K562 (cell line): ENCODE measurements around the gene BRAT1. TPM values are rescaled to one million over a fixed set of nuclear protein-coding genes. Genes with fewer than 3 reads are reported as not detected.

Experiments used
- ATAC-seq: fragments of 200-7000 bp; cut with Tn5 transposase; 3 replicates; pipeline ENCODE4 v1.9.1; 2020; ENCODE audit warnings: moderate library complexity
- BruUV-seq: library from RNA; stranded (reverse); fragments of 400-500 nt; replicated peaks from 2 replicates; lab custom pipeline; 2021; lab: Mats Ljungman, UMichigan
- CTCF ChIA-PET: fragments of 300-600 bp; formaldehyde crosslinking; extraction: SDS; loops from one replicate; lab custom pipeline; 2021; ENCODE audit warnings: low intra/inter-chr PET ratio; lab: Yijun Ruan, JAX
- POLR2A ChIA-PET: fragments of 300-600, 350-650 bp; sonication (Branson Sonifier 250); formaldehyde crosslinking; extraction: SDS; loops from one replicate; lab custom pipeline; 2021; ENCODE audit warnings: antibody characterized with exemption, inconsistent platforms; lab: Yijun Ruan, JAX
- DNase-seq, 4 experiments: peaks; one replicate each; pipeline versions ENCODE4 v3.0.0 to v3.0.0-alpha.2; 2011 to 2018; ENCODE audit warnings: low spot score in 3 of 4, mixed read lengths in 3 of 4; ENCODE audit errors: extremely low read depth in 1 of 4
- FAIRE-seq: peaks from 2 replicates; lab custom pipeline; 2011; peaks lifted over from hg19 to GRCh38; lab: Jason Lieb, UNC
- H2AFZ ChIP-seq: 2 replicates; pipeline ENCODE4 v1.6.0; 2011; ENCODE audit warnings: low read depth, low read length, control low read depth, inconsistent platforms
- H3K27ac ChIP-seq: fragments of 200-600 bp; 3 replicates; pipeline ENCODE4 v1.8.0; 2011; ENCODE audit warnings: low read depth, mild to moderate bottlenecking, control low read depth, inconsistent platforms, low read length, moderate library complexity, mixed read lengths; ENCODE audit errors: extremely low read depth
- H3K27me3 ChIP-seq, 2 experiments: fragments of 300-600 bp in 1 of 2; 2 replicates in 1 of 2; 3 replicates in 1 of 2; pipeline versions ENCODE4 v1.6.0 to v1.8.0; 2011; ENCODE audit warnings: inconsistent platforms in 2 of 2, low read length in 2 of 2, mild to moderate bottlenecking in 1 of 2, mixed read lengths in 1 of 2, moderate library complexity in 1 of 2; ENCODE audit not compliant: control insufficient read depth in 2 of 2, insufficient read depth in 2 of 2
- H3K36me3 ChIP-seq: fragments of 300-600 bp; 3 replicates; pipeline ENCODE4 v1.8.0; 2011; ENCODE audit warnings: mild to moderate bottlenecking, low read length, inconsistent platforms; ENCODE audit not compliant: control insufficient read depth, insufficient read depth
- H3K4me1 ChIP-seq, 2 experiments: fragments of 200-600 bp in 1 of 2; replicated peaks in 1 of 2; 2 replicates in 1 of 2; 3 replicates in 1 of 2; pipeline versions ENCODE4 v1.5.1 to v1.8.0; 2011; ENCODE audit warnings: inconsistent platforms in 2 of 2, low read length in 2 of 2, mild to moderate bottlenecking in 1 of 2, mixed read lengths in 1 of 2, moderate library complexity in 1 of 2; ENCODE audit not compliant: control insufficient read depth in 2 of 2, insufficient read depth in 2 of 2
- H3K4me2 ChIP-seq: 2 replicates; pipeline ENCODE4 v1.6.1; 2011; ENCODE audit warnings: low read length, control low read depth, inconsistent platforms, mixed read lengths; ENCODE audit not compliant: insufficient read depth
- H3K4me3 ChIP-seq: fragments of 200-600 bp; sonication (generic), shearing (Covaris generic); 2 replicates; pipeline ENCODE4 v1.5.1; 2016; ENCODE audit warnings: control low read depth, inconsistent platforms
- H3K79me2 ChIP-seq: fragments of 200-600 bp; 3 replicates; pipeline ENCODE4 v1.8.0; 2011; ENCODE audit warnings: low read length, inconsistent platforms; ENCODE audit not compliant: control insufficient read depth, insufficient read depth
- H3K9ac ChIP-seq, 2 experiments: 2 replicates each; pipeline versions ENCODE4 v1.6.0 to v1.6.1; 2011; ENCODE audit warnings: low read depth in 2 of 2, low read length in 2 of 2, control low read depth in 1 of 2, inconsistent platforms in 1 of 2, mild to moderate bottlenecking in 1 of 2, mixed read lengths in 1 of 2; ENCODE audit not compliant: insufficient read depth in 1 of 2
- H3K9me1 ChIP-seq: one replicate; pipeline ENCODE4 v1.6.0; 2011; ENCODE audit warnings: inconsistent platforms, mild to moderate bottlenecking, low read length, moderate library complexity; ENCODE audit not compliant: control insufficient read depth, insufficient read depth
- H3K9me3 ChIP-seq: replicated peaks from 2 replicates; pipeline ENCODE4 v1.5.1; 2011; ENCODE audit warnings: low read depth, low read length, inconsistent platforms; ENCODE audit not compliant: control insufficient read depth, insufficient read depth
- H4K20me1 ChIP-seq: replicated peaks from 2 replicates; pipeline ENCODE4 v1.6.1; 2011; ENCODE audit warnings: low read length, inconsistent platforms, mixed read lengths; ENCODE audit not compliant: control insufficient read depth, insufficient read depth
- ATF6 ChIP-seq: sonication (generic); formaldehyde crosslinking; IDR thresholded peaks from 2 replicates; pipeline ENCODE4 v1.4.0; 2020; ENCODE audit warnings: mild to moderate bottlenecking, missing genetic modification reagents
- MCM3 ChIP-seq: fragments of 450-650 bp; IDR thresholded peaks from 2 replicates; pipeline ENCODE4 v1.6.1; 2016
- MITF ChIP-seq: IDR thresholded peaks from 2 replicates; pipeline ENCODE4 v1.6.1; 2014; ENCODE audit warnings: antibody characterized with exemption
- MXI1 ChIP-seq: IDR thresholded peaks from 2 replicates; pipeline ENCODE4 v1.6.1; 2011; ENCODE audit warnings: low read depth, mild to moderate bottlenecking, improper control_type of control experiment, low read length
- MYBL2 ChIP-seq, 2 experiments: fragments of 450-650 bp in 1 of 2; sonication (generic) in 1 of 2; formaldehyde crosslinking in 1 of 2; IDR thresholded peaks; 2 replicates each; pipeline versions ENCODE4 v1.6.1 to v1.8.1; 2017 to 2022; ENCODE audit warnings: borderline replicate concordance in 1 of 2, inconsistent platforms in 1 of 2, low read depth in 1 of 2, mild to moderate bottlenecking in 1 of 2, missing genetic modification reagents in 1 of 2, moderate library complexity in 1 of 2
- POLR3G ChIP-seq: IDR thresholded peaks from 2 replicates; pipeline ENCODE4 v1.6.1; 2011; ENCODE audit not compliant: insufficient read length, insufficient replicate concordance; ENCODE audit errors: extremely low read depth
- TEAD4 ChIP-seq, 2 experiments: sonication (generic) in 1 of 2; formaldehyde crosslinking in 1 of 2; IDR thresholded peaks; 2 replicates each; pipeline versions ENCODE4 v1.6.1 to v1.8.0; 2012 to 2022; ENCODE audit warnings: borderline replicate concordance in 1 of 2, inconsistent platforms in 1 of 2, low read length in 1 of 2, mild to moderate bottlenecking in 1 of 2, missing genetic modification reagents in 1 of 2
- XRCC4 ChIP-seq: IDR thresholded peaks from one replicate; pipeline ENCODE4 v1.6.1; 2011; ENCODE audit not compliant: insufficient read depth, insufficient read length; ENCODE audit errors: extremely low read depth
- XRCC5 ChIP-seq: fragments of 200-400 bp; formaldehyde crosslinking; IDR thresholded peaks from 2 replicates; pipeline ENCODE4 v1.6.1; 2017; ENCODE audit warnings: low read depth, mild to moderate bottlenecking, low read length
- ZC3H4 ChIP-seq: sonication (generic); formaldehyde crosslinking; IDR thresholded peaks from 2 replicates; pipeline ENCODE4 v1.9.0; 2021; ENCODE audit warnings: missing genetic modification reagents, borderline replicate concordance
- ZNF408 ChIP-seq: fragments of 250-450 bp; sonication (Bioruptor Pico); IDR thresholded peaks from 2 replicates; pipeline ENCODE4 v1.4.0; 2020; ENCODE audit warnings: low read depth, mild to moderate bottlenecking, moderate library complexity
- ZNF518B ChIP-seq: fragments of 250-450 bp; sonication (Bioruptor Pico); IDR thresholded peaks from 2 replicates; pipeline ENCODE4 v1.5.0; 2021; ENCODE audit warnings: mild to moderate bottlenecking, moderate library complexity
- WGBS: fragments of 100-300 bp; shearing (Covaris generic); methylation state at CpG from one replicate; pipeline ENCODE4 v1.1.6; 2016; ENCODE audit warnings: low coverage, mixed read lengths; ENCODE audit not compliant: insufficient coverage; ENCODE audit errors: missing lambda C conversion rate; 5-methylcytosine and 5-hydroxymethylcytosine counted together
- in situ Hi-C: fragments of 300-500 bp; cut with MboI; formaldehyde crosslinking; loops from 4 replicates; pipeline ENCODE4 v1.15.0; 2018; ENCODE audit warnings: inconsistent platforms, mixed read lengths
- intact Hi-C: fragments of 100-400 bp; cut with micrococcal nuclease; formaldehyde crosslinking; loops from 2 replicates; pipeline ENCODE4 v1.14.2; 2022
- polyA plus RNA-seq, 8 experiments: library from polyadenylated mRNA; depleted of rRNA in 4 of 8; stranded (reverse) in 5 of 8; unstranded in 3 of 8; fragments of >200 nt; fragmentation: Nextera tagmentation in 2 of 8; fragmentation: Illumina TruSeq in 1 of 8; extraction: Ambion mirVana in 2 of 8; extraction: Trizol in 1 of 8; gene quantifications; 2 replicates each; pipeline versions ENCODE4 v1.2.1 to v1.2.3, GENCODE V29; 2011 to 2014; ENCODE audit warnings: inconsistent platforms in 1 of 8, missing spikeins in 1 of 8
- total RNA-seq, 7 experiments: library from RNA; depleted of rRNA in 6 of 7; stranded (reverse); fragments of >200 nt in 6 of 7; fragmentation: Illumina TruSeq in 2 of 7; extraction: Trizol in 2 of 7; gene quantifications; 2 replicates each; pipeline versions ENCODE4 v1.2.1 to v1.2.3, GENCODE V29; 2011 to 2021; ENCODE audit warnings: low replicate concordance in 1 of 7

BRAT1 gene
- total and polyA plus RNA-seq, 9 of the 15 experiments (the other 6 are each of a cell fraction or from before 2014, with no cell fraction given): 0.13 to 49.6 (median 10.5) TPM

GRCh38 chr7:2502647-2502966, 52.7 kb downstream of the BRAT1 start:
- BruUV-seq: no TSS peak
- Histone ChIP-seq H3K4me3 (no peak overlapping the region), H3K27ac (no peak overlapping the region), H3K36me3 (no peaks in the 10 kb centered on the region), H3K27me3 (peaks cover 2 to 56% of the 10 kb centered on the region in 2 experiments; a peak in 3 of 5 replicates), H3K9me3 (no peaks in the 10 kb centered on the region), H3K4me2 (no peak overlapping the region), H2AFZ (no peak overlapping the region), H3K9me1 (no peaks in the 10 kb centered on the region), H3K9ac (no peak overlapping the region), H4K20me1 (no peaks in the 10 kb centered on the region), H3K79me2 (no peaks in the 10 kb centered on the region), H3K4me1 (peaks cover 0 to 52% of the 10 kb centered on the region in 2 experiments; a peak in 2 of 5 replicates)
- intact Hi-C loops (no loop called here), in situ Hi-C loops (no loop called here)
- 5% methylated on average over 7 of the region's 13 CpGs for WGBS
- ChIA-PET CTCF (no interaction called here), POLR2A (interaction anchor here (0.7 to 0.8 kb wide), 2 partner anchors 133 to 309 kb away, joined by 3 to 6 read pairs; no protein-coding TSS in a partner anchor)
- FAIRE-seq (no peak), ATAC-seq (no peak), DNase-seq (no peak)
- TF ChIP-seq XRCC4 (no peak), ATF6 (CRISPR knock-in tag) (no peak), ZNF408 (CRISPR knock-in tag) (no peak), ZNF518B (CRISPR knock-in tag) (no peak), MXI1 (no peak), MITF (no peak), XRCC5 (no peak), TEAD4 (IDR thresholded peaks at IDR 0.05; ENCODE audit: low read length) (no peak), TEAD4 (CRISPR knock-in tag; IDR thresholded peaks at IDR 0.05; ENCODE audit: borderline replicate concordance) (no peak), ZC3H4 (CRISPR knock-in tag) (no peak), MCM3 (no peak), POLR3G (no peak), MYBL2 (IDR thresholded peaks at IDR 0.05; ENCODE audit: low read depth) (no peak), MYBL2 (CRISPR knock-in tag; IDR thresholded peaks at IDR 0.05; ENCODE audit: borderline replicate concordance) (no peak)
